Glomerular visceral epithelial cell (primary cell): ENCODE data around the gene SGO1.
"Not testable (repeated sequence)": the region's sequence is repeated elsewhere in the genome, so short reads cannot be mapped to it uniquely, and the experiment has no call there.

Experiments
- DNase-seq: peaks from one replicate; pipeline ENCODE4 v3.0.0-alpha.2; 2016; ENCODE audit errors: extremely low spot score

The SGO1 gene

GRCh38 chr3:20185679-20186599, at the start of gene SGO1:
SGO1 (minus strand) TSS chr3:20186206; CDS start chr3:20184027, 2,179 bp downstream.
- peak; percentile 97 for DNase-seq

DNA sequence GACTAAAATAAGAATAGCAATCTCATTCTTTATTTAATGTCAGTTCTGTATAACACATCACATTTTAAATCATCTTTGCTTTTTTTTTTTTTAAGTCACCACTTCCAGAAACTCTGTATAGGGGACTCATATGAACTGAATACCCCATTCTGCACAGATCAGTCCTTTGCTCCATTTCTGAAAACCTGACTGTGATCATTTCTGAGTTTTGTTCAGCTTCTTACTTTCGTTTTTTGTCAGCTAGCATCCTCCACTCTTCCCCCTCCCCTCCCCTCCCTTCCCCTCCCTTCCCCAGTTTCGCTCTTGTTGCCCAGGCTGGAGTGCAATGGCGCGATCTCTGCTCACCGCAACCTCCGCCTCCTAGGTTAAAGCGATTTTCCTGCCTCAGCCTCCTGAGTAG, 49.8 kb upstream of the SGO1 start:
- no peak for DNase-seq

GRCh38 chr3:20232906-20233780, 47.1 kb upstream of the SGO1 start:
- no peak for DNase-seq

GRCh38 chr3:20230954-20231353, 44.9 kb upstream of the SGO1 start:
- no peak for DNase-seq

DNA sequence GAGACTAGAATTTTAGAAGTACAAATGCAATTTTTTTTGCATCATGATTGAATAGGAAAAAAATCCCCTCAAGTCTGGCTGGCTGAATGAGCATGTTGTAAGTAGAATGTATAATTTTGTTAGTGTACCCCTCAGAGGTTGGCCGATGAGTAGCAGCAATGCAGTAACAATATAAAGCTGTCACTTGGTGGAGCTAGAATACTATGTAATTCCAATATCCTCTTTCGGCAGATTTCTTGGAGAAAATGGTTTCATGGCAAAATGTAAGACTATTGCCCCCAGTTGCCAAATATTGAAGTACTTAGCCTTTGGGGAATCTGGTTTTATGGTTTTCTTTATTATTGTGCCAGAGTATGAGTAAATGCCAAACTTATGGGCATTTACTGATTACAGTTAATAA, 39.8 kb upstream of the SGO1 start:
- DNase-seq, result peak; percentile 25

GRCh38 chr3:20222274-20222673, 36.3 kb upstream of the SGO1 start:
- no peak for DNase-seq

GRCh38 chr3:20218215-20218614, 32.2 kb upstream of the SGO1 start:
- no peak for DNase-seq

GRCh38 chr3:20215636-20216035, 29.6 kb upstream of the SGO1 start:
- DNase-seq, result no peak

- DNase-seq, result not testable (repeated sequence)
These were observed 27.5 kb upstream of the SGO1 start for GRCh38 chr3:20213491-20213890.

- not testable (repeated sequence) for DNase-seq
These were observed 21.9 kb upstream of the SGO1 start for GRCh38 chr3:20207945-20208344.

DNA sequence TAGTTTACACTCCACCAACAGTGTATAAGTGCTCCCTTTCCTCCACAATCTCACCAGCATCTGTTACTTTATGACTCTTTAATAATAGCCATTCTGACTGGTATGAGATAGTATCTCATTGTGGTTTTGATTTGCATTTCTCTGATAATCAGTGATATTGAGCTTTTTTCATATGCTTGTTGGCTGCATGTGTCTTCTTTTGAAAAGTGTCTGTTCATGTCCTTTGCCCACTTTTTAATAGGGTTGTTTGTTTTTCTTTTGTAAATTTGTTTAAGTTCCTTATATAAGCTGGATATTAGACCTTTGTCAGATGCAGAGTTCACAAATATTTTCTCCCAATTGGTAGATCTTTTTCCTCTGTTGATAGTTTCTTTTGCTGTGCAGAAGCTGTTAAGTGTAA, 19.9 kb upstream of the SGO1 start:
- DNase-seq, result not testable (repeated sequence)

- no peak for DNase-seq
These were observed 15.1 kb upstream of the SGO1 start for GRCh38 chr3:20201143-20201542.

- no peak for DNase-seq
These were observed 11.8 kb upstream of the SGO1 start for GRCh38 chr3:20197775-20198174.

DNA sequence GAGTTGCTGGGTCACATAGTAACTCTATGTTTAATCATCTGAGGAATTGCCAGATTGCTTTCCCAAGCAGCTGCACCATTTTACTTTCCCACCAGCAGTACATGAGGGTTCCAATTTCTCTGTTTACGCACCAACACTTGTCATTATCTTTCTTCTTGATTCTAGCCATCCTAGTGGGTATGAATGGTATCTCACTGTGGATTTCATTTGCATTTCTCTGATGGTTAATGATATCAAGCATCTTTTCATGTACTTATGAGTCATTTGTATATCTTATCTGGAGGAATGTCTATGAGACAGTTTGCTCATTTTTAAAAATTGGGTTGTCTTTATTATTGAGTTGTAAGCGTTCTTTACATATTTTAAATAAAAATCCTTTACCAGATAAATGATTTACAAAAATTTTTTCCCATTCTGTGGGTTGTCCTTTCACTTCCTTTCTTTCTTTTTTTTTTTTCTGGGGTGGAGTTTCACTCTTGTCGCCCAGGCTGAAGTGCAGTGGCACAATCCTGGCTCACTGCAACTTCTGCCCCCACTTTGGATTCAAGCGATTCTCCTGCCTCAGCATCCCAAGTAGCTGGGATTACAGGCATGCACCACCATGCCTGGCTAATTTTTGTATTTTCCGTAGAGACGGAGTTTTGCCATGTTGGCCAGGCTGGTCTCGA, 8.9 kb upstream of the SGO1 start:
- no peak for DNase-seq

DNA sequence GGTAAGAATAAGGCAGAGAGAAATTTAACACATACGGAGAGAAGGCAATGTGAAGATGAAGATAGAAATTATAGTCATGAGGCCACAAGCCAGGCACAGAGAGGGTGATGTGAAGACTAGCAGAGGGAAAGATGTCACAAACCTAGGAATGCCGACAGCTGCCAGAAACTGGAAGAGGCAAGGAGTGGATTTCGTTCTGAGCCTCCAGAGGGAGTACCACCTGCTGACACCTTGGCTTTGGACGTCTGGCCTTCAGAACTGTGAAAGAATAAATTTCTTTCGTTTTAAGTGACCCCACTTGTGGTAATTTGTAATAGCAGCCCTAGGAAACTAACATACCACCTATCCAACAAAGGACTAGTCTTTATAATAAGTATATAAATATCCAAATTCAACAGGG, 5.0 kb upstream of the SGO1 start:
- DNase-seq, result no peak

- DNase-seq, result no peak
These were observed 596 bp upstream of the SGO1 start for GRCh38 chr3:20186600-20187004.

DNA sequence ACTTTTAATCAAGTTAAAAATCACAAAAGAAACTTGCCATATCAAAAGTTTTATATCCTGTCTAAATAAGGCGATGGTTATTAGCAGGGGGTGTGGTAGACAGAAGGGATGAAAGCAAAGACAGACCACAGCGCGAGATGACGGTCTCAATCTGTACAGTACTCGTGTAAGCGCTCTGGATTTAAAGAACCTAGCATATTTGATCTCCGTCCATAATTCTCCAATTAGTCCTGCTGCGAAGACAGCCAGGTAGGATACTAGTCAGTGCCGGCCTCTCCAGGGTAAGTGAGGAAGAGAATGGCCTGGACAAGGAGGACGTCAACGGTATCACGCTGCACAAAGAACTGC, 701 bp downstream of the SGO1 start:
- peak; percentile 19 for DNase-seq

DNA sequence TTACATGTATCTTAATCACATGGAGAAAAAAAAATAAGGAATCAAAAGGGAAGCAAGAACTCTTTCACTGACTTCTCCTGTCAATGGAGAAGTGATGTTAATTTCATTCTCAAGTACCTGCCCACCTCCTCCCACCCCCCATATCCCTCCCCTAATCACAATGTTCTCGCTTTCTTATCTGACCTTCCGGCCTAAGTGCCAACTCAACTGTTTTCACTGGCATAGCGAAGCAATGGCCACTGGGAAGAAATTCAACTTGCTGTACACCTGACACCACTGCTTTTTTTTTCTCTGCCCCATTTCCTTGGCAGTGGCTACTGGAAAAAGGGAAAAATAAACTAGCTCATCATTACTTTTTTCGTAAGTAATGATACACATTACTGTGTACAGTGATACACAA, 3.8 kb downstream of the SGO1 start:
- no peak for DNase-seq

GRCh38 chr3:20181276-20181675, 4.7 kb downstream of the SGO1 start:
- DNase-seq, result no peak

GRCh38 chr3:20173844-20174410, 12.1 kb downstream of the SGO1 start:
- DNase-seq, result no peak

DNA sequence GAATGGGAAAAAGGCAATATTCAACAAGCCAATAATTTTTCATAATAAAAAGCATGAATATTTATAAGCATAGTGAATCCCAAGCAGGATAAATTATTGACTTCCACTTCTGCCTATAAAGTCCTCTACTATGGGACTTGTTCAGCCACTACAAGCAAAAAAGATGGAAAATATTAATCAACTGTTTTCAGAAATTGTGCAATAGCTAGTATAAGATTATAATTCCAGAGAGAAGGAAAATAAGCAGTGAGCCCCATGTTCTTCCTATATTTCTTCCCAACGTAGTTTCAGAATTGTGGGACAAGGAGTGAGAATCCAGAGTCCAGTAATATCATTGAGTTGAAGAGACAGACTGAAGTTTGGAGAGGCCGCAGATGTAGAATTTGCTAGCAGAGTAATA, 24.3 kb downstream of the SGO1 start:
- DNase-seq, result no peak

DNA sequence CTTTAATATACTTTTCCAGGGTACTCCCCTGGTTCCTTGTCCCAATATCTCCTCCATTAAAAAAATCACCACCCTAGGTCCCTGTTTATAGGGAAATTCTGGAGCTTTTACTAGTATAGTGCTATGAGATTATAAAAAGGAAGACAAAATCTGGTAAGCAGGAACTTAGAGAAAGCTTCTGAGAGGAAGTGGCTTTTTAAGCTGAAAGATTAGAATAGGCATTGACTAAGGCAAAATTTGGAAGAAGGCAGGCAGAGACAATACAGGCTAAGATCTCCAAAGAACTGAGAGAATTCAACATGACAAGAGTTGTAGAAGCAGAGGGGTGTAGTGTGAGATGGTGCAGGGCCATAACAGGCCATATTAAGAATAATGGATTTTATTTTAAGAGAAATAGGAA, 25.8 kb downstream of the SGO1 start:
- DNase-seq, result no peak
